ENCODE measurements around the gene TBX1.
"Not testable (repeated sequence)": the region's sequence is repeated elsewhere in the genome, so short reads cannot be mapped to it uniquely, and the experiment has no call there.

TBX1 gene

DNA sequence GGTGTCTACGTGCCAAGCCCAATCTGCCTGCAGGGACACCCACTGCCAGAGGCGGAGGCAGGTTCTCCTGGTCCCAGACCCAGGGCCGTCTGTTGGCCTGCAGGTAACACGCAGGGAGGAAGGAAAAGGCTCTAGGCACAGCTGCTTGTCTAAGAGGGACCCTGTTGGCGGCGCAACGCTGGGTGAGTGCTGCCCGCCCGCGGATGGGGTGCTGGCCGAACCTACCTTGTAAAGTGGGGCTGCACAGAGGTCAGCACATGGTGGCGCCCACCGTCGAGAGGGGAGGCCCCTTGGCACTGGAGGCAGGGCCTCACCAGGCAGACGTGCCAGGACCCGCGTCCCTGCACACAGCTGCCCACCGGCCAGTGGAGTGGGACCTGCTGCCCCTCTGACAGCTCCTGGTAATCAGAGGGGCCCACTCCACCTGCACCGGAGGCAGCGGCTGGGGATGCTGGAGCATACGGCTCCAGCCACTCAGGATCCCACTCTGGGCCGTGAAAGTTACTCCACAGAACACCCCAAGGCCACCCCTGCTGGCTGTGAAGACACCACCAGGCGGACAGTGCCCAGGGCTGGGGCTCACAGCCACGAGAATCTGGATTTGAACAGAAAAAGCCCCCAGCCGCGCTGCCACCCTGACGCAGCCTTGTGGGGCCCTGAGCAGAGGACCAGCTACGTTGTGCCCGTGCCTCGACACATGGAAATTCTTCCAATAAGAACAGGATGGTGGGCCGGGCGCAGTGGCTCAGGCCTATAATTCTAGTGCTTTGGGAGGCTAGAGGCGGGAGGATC lies 24.0 kb downstream of the TBX1 start:
- no peak for DNase-seq (ENCODE audit: low spot score)

DNA sequence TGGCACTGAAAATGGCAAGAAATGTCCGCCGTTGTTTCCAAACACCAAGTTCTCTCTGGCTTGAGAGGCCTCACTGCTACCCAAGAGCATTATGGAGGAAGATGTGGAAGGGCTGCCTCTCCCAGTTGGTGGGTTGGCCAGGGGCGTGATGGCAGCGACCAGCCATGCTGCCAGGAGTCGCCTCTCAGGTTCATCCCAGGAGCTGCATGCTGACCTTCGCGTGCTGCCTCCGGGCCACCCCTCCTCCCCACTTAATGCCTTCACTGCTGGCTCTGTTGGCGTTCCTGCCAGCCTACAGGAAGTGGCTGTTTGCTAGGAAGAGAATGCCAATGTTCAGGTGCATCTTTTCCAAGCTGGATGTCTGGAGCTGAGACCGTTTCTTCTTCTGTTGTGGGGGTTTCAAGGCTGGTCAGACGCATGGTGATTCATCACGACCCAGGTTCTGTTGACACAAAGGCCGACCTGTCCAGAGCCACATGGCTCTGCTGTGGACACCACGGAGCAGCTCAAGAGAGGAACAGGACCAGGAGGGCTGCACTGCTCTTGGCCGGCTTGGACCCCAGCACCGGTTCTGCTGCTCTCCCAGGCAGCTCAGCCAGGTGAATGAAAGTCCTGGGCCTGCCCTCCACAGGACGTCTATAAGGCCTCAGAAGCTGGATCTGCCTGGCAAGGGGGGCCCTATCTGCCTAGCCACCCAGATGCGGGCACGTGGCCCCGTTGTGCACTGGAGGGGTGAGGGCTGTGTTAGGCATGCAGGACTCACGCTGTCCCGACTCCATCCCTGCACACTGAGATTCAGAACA lies 25.1 kb downstream of the TBX1 start:
- DNase-seq (ENCODE audit: low spot score) = no peak

DNA sequence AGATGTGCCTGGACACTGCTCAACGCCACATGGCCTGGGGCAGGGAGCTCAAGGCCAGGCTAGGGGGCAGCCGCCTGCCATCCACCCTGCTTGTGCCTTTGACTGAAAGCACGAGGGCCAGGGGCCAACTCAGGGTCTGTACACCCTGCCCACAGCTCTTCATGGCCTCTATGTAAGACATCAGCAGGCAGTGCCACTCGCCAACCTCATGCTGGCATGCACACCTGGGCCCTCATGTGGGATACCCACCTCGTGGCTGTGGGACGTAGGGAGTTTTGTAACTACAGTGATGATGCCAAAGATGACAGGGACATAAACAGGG lies 25.6 kb downstream of the TBX1 start:
- no peak for DNase-seq (ENCODE audit: low spot score)

DNA sequence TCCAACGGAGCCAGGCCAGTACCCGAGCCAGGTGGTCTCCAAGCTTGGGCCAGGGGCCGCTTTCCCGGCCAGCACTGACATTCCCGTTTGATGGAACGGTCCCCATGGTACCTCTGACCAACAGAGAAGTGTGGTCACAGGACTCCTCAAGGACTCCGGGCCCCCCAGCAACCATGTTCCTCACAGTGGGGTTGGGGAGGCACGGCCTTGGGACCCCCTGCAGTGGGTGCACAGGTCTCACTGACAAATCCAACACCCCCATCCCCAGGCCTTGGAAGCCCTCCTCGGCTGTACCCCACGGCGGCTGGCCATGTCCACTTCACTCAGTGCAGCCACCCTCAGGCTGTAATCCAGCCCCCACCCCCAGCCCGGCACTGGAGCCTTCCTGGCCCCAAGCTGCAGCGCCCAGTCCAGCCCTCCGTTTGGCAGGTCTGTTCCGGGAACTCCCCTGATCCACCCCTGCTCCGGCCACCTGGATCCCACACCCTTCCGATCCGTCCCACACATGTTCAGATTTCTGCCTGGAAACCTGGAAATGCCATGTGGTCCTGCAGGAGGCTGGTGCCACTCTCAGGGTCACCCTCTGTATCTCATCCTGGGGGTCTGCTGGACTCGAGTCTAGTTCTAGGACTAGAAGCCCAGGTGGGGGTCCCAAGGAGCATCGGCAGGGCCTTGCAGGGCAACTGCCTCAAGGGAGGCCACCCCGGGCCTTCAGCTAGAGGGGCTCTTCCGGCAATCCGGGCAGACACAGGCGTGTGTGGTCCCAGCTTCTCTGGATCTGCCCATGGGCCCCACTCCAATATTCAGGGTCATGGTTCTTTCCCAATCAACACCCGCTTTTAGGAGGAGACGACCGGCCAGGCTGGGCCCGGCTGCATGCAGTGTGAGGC lies 26.6 kb downstream of the TBX1 start:
- no peak for DNase-seq (ENCODE audit: low spot score)

DNA sequence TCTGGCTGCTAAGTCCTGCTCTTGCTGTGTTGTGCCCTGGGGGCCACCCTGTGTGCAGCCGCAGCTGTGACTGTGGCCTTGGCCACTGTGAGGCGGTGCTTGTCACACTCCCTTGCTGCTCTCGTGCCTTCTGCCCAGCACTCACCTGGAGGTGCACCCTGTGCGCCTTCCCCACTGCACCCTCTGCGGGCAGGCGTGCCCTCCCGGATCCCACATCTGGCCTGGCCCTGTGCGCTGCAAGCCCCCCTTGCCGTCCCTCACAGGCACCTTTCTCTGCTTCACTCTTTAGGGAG lies 27.2 kb downstream of the TBX1 start:
- no peak for DNase-seq (ENCODE audit: low spot score)

DNA sequence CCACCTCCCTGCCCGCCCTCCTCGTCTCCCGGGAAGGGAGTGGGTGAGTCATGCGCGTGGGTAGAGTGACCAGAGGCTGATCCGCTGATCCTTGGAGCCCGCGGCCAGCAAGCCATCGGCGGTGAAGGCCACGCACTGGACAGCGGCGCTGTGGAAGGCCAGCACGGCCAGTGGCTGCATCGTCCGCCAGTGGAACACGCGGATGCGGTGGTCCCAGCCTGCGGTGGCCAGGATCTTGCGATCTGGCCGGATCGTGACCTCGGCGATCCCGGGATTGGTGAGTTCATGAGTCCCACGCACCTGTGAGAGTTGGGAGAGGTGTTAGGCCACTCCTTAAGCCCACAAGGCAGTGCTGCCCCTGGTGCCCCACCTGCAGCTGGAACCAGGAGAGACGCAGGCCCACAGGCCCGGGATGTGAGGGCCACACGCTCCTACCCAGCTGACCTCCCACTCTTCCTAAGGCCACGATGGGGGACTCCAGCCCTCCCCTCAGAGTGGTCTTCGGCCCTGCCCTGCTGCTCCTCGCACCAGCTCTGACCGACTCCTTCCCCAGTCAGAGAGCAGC lies 28.2 kb downstream of the TBX1 start:
- DNase-seq (ENCODE audit: low spot score) = no peak

DNA sequence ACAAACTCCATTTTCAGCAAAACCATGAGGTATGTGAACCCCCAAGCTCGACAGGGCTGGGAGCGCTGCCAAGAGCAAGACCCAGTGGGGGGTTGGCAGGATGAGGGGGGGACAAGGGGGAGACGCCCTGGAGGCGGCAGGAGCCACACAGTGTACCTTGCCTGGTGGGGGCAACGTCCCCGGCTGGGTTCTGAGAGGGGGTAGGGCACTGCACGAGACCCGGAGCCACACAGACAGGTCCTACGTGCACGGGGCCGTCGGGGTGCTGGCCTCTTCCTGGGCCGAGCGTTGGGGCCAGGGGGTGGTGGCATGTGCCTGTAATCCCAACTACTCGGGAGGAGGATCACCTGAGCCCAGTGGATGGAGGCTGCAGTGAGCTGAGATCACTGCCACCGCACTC lies 28.8 kb downstream of the TBX1 start:
- DNase-seq (ENCODE audit: low spot score) = no peak

DNA sequence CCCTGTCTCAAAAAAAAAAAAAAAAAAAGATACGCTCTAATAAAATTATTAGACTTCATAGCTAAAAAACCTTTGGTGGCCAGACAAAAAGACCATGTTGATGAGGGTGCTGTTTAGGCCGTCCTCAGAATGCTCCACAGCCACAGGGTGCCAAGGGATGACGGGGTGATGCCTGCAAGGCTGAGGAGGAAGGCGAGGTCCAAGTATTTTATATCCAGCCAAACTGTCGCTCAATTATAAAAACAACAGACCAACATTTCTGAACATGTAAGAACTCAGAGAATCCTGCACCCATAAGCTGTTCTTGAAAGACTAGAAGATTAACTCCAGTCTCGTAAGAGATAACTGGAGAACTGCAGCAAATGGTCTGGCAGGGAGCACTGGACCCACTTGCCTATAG lies 29.2 kb downstream of the TBX1 start:
- no peak for DNase-seq (ENCODE audit: low spot score)

DNA sequence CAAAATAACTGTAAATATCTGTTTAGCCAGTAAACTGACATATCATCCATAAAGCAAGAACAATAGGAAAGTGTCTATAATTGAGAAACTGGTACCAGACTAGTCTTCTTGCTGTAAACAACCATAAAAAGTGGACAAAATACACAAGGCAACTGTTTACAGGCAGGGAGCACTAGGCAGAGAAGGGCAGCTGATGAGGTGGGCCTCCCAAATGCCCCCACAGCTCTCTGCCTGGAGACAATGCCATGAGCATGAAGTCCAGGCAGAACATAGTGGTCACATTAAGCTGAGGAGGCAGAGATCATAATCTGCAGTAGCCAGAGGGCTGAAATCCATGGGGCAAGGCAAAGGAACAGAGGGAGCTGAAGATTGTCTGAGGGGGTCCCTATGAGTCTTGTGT lies 30.7 kb downstream of the TBX1 start:
- no peak for DNase-seq (ENCODE audit: low spot score)

DNA sequence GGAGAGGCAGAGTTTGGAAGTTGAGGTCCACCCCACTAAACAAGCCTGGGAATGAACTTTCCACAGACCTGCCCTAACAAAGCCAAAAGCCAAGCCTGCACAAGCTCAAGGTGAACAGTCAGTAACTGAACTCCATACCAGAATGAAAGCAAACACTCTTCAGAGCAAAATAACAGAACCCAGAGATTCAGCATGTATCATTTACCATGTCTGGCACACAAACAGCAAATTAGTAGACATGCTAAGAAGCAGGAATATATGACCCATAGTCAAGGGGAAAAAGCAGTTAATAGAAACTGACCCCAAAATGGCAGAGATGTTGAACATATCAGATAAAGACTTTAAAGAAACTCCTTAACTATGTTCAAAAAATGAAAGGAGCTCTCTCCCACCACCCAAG lies 31.3 kb downstream of the TBX1 start:
- DNase-seq (ENCODE audit: low spot score) = no peak

DNA sequence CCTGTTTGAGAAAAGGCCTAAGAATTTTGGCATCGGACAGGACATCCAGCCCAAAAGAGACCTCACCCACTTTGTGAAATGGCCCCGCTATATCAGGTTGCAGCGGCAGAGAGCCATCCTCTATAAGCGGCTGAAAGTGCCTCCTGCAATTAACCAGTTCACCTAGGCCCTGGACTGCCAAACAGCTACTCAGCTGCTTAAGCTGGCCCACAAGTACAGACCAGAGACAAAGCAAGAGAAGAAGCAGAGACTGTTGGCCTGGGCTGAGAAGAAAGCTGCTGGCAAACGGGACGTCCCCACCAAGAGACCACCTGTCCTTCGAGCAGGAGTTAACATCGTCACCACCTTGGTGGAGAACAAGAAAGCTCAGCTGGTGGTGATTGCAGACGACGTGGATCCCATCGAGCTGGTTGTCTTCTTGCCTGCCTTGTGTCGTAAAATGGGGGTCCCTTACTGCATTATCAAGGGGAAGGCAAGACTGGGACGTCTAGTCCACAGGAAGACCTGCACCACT lies 31.9 kb downstream of the TBX1 start:
- not testable (repeated sequence) for DNase-seq (ENCODE audit: low spot score)

DNA sequence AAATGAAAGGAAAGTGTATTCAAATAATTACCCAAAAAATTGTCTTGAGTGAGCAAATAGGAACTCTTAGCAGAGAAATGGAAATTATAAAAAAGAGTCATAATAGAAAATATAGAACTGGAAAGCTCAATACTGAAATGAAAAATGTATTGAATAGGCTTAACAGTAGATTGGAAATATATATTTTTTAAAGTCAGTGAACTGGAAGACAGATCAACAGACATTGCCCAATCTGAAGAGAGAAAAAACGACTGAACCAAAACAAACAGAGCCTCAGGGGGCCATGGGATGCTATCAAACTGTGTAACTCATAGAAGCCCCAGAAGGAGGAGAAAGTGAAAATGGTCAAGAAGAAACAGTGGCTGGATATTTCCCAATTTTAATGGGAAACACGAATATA lies 32.6 kb downstream of the TBX1 start:
- no peak for DNase-seq (ENCODE audit: low spot score)

DNA sequence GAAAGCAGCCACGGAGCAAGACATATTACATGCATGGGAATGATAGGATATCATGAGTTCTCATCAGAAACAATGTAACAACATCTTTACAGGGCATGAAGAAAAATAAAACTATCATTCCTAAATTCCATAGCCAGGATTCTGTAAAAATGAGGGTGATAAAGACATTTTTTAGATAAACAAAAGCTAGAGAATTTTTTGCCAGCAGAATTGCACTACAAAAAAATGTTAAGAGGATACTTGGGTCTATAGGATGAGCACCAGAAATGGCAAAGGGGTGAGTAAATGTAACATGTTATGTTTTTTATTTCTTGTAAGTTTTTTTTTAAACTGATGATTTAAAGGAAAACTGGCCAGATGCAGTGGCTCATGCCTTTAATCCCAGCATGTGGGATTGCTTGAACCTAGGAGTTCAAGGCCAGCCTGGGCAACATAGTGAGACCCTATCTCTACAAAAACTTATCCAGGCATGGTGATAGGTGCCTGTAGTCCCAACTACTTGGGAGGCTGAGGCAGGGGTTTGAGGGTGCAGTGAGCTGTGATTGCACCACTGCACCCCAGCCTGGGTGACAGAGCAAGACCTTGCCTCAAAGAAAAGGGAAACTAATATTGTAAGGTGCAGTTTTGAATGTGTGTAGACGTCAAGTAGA lies 33.2 kb downstream of the TBX1 start:
- no peak for DNase-seq (ENCODE audit: low spot score)

DNA sequence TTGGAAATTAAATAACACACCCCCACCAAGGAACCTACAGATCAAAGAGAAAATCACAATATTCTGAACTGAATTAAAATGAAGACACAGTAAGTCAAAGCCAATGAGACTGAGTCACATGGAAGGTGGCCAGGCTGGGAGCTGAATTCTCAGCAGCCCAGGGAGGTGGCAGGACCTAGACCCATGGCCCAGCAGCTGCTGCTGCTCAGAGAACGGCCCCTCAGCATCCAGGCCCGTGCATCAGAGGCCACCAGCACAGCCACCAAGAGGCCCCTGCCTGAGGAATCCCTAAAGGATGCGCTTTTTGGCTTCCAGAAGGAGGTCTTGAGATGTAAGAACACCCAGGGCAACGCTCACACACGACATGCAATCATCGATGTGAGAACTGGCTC lies 35.0 kb downstream of the TBX1 start:
- DNase-seq (ENCODE audit: low spot score) = no peak

DNA sequence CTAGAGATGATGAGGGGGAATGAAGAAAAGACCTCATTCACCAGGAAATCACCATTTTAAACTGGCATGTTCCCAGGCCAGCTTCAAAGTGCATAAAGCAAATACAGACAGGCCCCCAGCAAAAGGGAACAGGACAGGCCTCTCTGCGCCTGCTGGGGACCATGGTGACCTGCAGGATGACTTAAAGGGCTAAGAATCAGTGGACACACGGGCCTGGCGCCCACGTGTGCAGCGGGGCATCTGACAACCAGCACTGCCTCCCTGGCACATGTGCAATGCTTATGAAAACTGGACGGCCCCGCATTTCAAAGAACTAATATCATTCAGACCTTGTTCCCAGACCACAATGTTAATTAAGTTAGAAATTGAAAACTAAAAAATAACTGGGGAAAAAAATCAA lies 35.6 kb downstream of the TBX1 start:
- no peak for DNase-seq (ENCODE audit: low spot score)

DNA sequence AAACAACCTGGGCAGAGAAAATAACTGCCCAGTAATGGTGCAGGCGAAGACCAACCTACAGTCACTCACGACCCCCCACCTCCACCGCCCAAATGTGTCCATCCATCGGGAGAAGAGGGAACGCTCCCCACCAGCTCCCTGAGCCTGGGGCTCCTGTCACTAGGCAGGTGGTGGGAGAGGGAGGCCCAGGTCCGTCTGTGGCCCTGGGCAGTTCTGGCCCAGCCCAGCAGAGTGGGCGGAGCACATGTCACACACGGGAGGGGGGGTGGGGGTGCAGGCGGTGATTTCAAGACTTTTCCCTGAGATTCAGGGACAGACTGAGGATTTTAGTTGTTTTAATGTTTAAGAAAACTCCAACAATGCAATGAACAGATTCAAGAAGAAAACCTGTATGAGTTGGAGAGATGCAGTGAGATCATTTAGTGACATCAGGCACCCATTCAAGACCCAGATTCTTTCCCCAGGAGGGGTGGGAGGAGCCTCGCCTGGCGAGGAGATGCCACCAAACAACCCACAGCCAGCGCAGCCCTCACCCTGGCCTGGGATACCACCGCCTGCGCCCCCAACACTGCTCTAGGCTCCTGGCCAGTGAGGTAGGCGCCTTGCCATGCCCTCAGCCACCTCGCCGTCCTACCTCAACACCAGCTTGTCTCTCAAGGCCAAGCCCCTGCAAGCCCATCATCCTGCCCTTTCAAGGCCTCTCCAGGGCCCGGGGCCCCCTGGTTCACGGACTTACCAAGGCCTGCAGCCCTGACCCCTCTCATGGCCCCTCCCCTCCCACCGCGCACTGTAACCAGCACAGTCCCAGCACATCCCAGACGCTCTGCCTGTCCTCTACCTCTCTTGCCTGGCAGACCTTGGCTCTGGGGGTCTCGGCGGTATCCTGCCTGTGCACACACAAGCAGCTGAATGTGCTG lies 36.8 kb downstream of the TBX1 start:
- no peak for DNase-seq (ENCODE audit: low spot score)

DNA sequence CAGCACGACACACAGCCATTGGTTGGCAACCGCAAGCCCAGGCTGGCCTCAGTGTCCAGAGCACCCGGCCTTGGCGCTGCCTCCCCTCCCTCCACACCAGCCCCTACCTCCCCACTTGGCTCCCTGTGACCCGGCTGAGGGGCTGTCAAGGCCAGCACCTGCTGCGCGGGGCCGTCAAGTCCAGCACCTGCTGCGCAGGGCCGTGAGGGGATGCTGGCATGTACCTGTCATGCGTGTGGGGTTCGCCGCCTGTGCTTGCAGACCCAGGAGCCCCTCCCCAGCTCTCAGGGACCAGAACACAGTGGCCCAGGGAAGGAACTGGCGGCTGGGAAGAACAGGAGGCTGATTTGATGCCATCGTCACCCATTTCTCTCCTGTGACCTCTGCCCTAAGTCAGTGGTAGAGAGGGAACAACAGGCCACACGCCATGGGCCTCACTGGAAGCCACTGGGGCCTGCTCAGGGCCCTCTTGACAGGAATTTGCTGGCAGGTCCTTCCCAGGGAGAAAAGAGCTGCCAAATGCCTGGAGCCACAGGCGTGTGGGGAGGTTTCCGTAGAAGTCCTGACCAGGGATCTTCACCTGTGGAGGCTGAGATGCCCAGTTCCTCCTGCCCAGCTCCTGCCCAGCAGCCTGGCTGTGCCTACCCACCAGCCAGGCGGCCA lies 37.6 kb downstream of the TBX1 start:
- no peak for DNase-seq (ENCODE audit: low spot score)

DNA sequence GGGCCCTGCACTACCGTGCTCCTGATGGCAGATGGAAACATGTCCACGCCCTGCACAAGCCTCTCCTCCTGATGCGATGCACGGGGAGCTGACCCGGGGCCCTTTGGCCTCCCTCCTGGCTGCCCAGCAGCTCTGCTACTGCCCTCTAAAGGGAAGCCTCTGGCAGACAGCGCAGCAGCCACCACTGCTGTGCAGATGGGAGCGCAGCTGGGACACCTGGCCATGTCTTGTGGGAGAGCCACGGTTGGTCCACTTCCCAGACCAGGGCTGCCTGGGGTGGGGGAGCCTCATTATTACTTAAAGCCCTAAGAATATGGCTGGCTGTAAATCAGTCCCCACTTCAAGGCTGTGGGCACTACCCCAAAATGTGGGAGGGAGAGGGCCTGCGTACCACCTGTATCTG lies 38.3 kb downstream of the TBX1 start:
- DNase-seq (ENCODE audit: low spot score) = no peak

DNA sequence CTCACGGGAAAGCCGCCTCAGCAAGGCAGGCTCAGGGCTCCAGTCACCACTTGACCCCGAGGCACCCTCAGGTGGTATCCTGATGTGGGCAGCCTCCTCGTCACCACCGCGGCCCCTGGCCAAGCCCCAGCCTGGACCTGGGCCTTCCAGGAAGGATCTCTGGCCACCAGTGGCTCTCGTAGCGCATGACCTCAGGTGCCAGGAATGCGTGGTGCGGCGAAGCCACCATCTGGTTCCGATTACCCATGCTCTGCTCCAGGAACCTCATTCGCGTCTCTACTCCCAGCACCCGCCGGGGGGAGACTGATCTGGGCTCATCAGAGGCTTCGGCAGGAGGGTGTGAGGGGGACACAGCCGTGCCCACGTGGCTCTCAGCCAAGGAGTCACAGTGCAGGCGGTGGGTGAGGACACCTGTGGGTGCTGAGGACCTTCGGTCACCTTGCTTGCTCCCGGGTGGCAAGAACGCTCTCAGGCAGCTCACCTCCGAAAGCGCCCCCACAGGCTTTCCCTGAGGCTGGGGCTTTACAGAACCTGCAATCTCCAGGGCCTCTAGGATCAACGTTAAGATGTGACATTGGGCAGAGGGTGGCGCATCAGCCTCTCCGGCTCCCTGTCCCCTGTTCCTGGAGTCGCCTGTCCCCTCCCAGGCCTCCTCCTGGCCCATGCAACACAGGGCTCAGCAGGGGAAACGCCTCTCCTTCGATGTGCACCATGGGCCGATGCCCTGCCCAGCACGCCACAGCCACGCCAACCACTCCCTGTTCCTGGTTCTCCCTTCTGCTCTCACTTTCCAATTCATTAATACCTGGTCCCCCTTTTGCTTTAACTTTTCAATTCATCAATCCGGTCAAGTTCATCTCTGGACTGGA lies 39.0 kb downstream of the TBX1 start:
- no peak for DNase-seq (ENCODE audit: low spot score)
